ENCODE data around the gene MYH15.
A peak's percentile ranks its signal among the peaks of the same experiment; 100 is the strongest.

MYH15 gene

GRCh38 chr3:108393128-108393900 lies 117.1 kb downstream of the MYH15 start:
- DNase-seq (ENCODE audit: low spot score) = no peak
- in situ Hi-C loops (cut with MboI; ENCODE audit: low pct_unique_long_range_greater_than_20kb, low sequenced_read_pairs, unreplicated experiment) = no loop called here
- no peak for TF ChIP-seq CTCF (IDR thresholded peaks at IDR 0.05; ENCODE audit: extremely low read depth, insufficient read depth, missing control alignments)

- TF ChIP-seq CTCF (IDR thresholded peaks at IDR 0.05; ENCODE audit: extremely low read depth, insufficient read depth, missing control alignments) = no peak
- no peak for DNase-seq (ENCODE audit: low spot score)
These were observed 118.3 kb downstream of the MYH15 start for GRCh38 chr3:108391917-108392593.

GRCh38 chr3:108389372-108389771 lies 121.0 kb downstream of the MYH15 start:
- in situ Hi-C loops (cut with MboI; ENCODE audit: low pct_unique_long_range_greater_than_20kb, low sequenced_read_pairs, unreplicated experiment) = no loop called here
- DNase-seq (ENCODE audit: low spot score) = no peak
- no peak for TF ChIP-seq CTCF (IDR thresholded peaks at IDR 0.05; ENCODE audit: extremely low read depth, insufficient read depth, missing control alignments)

More at GRCh38 chr3:108391917-108392593, 118.3 kb downstream of the MYH15 start:
- in situ Hi-C loops (cut with MboI; ENCODE audit: low pct_unique_long_range_greater_than_20kb, low sequenced_read_pairs, unreplicated experiment) = no loop called here

GRCh38 chr3:108388136-108389132 lies 122.0 kb downstream of the MYH15 start:
- no peak for TF ChIP-seq CTCF (IDR thresholded peaks at IDR 0.05; ENCODE audit: extremely low read depth, insufficient read depth, missing control alignments)
- peak; percentile 18 for DNase-seq (ENCODE audit: low spot score)
- in situ Hi-C loops (cut with MboI; ENCODE audit: low pct_unique_long_range_greater_than_20kb, low sequenced_read_pairs, unreplicated experiment) = no loop called here

- TF ChIP-seq CTCF (IDR thresholded peaks at IDR 0.05; ENCODE audit: extremely low read depth, insufficient read depth, missing control alignments) = no peak
- DNase-seq (ENCODE audit: low spot score) = no peak
- in situ Hi-C loops (cut with MboI; ENCODE audit: low pct_unique_long_range_greater_than_20kb, low sequenced_read_pairs, unreplicated experiment) = no loop called here
These were observed 123.3 kb downstream of the MYH15 start for GRCh38 chr3:108387063-108387462.

- DNase-seq (ENCODE audit: low spot score) = no peak
- in situ Hi-C loops (cut with MboI; ENCODE audit: low pct_unique_long_range_greater_than_20kb, low sequenced_read_pairs, unreplicated experiment) = no loop called here
- no peak for TF ChIP-seq CTCF (IDR thresholded peaks at IDR 0.05; ENCODE audit: extremely low read depth, insufficient read depth, missing control alignments)
These were observed 127.1 kb downstream of the MYH15 start for GRCh38 chr3:108383306-108383705.

Data from GM13977 (cell line).